SU-DHL-6 (cell line): ENCODE data around the gene ANAPC10.

Source experiments
- H2AFZ ChIP-seq: fragments of 200-600 bp; sonication (generic); 2 replicates; pipeline ENCODE4 v1.6.1; 2014; ENCODE audit warnings: low read depth, mild to moderate bottlenecking, moderate library complexity, mixed read lengths, antibody characterized with exemption, low read length; ENCODE audit not compliant: severe bottlenecking
- H3F3A ChIP-seq: fragments of 200-600 bp; shearing (Covaris generic); 2 replicates; pipeline ENCODE4 v1.6.0; 2016; ENCODE audit warnings: antibody characterized with exemption, mild to moderate bottlenecking; ENCODE audit not compliant: insufficient read depth
- H3K27ac ChIP-seq: fragments of 200-600 bp; sonication (generic); 2 replicates; pipeline ENCODE4 v1.5.1; 2016; ENCODE audit warnings: low read depth, mild to moderate bottlenecking, low read length, moderate library complexity, mixed read lengths
- H3K27me3 ChIP-seq: fragments of 200-600 bp; sonication (generic), shearing (Covaris generic); 2 replicates; pipeline ENCODE4 v1.6.0; 2014; ENCODE audit warnings: mild to moderate bottlenecking, low read length
- H3K36me3 ChIP-seq: fragments of 200-600 bp; sonication (generic); 2 replicates; pipeline ENCODE4 v1.6.1; 2014; ENCODE audit warnings: mild to moderate bottlenecking, low read length, mixed read lengths
- H3K4me2 ChIP-seq: fragments of 300-600, 200-600 bp; shearing (Covaris generic), sonication (generic); 2 replicates; pipeline ENCODE4 v1.6.0; 2014; ENCODE audit warnings: low read length, low read depth, mild to moderate bottlenecking; ENCODE audit not compliant: poor library complexity, severe bottlenecking
- H3K4me3 ChIP-seq: fragments of 200-600 bp; sonication (generic); 2 replicates; pipeline ENCODE4 v1.5.1; 2014; ENCODE audit warnings: antibody characterized with exemption, low read length, mild to moderate bottlenecking, mixed read lengths; ENCODE audit not compliant: insufficient read depth, poor library complexity, severe bottlenecking
- H3K79me2 ChIP-seq: fragments of 200-600 bp; sonication (generic); 2 replicates; pipeline ENCODE4 v1.6.1; 2014; ENCODE audit warnings: mild to moderate bottlenecking, low read length, moderate library complexity; ENCODE audit not compliant: insufficient read depth
- H3K9ac ChIP-seq: fragments of 200-600 bp; sonication (generic); 2 replicates; pipeline ENCODE4 v1.7.0; 2014; ENCODE audit warnings: mild to moderate bottlenecking, low read length
- H3K9me2 ChIP-seq: fragments of 200-600 bp; sonication (generic); replicated peaks from 2 replicates; pipeline ENCODE4 v1.6.1; 2014; ENCODE audit warnings: low read length; ENCODE audit not compliant: insufficient read depth
- H3K9me3 ChIP-seq: fragments of 200-600 bp; sonication (generic); 2 replicates; pipeline ENCODE4 v1.6.1; 2014; ENCODE audit warnings: low read length, mixed read lengths; ENCODE audit not compliant: insufficient read depth
- H4K20me1 ChIP-seq: fragments of 200-600 bp; sonication (generic); 2 replicates; pipeline ENCODE4 v1.6.1; 2014; ENCODE audit warnings: low read depth, mild to moderate bottlenecking, antibody characterized with exemption, low read length, moderate library complexity, mixed read lengths
- EZH2phosphoT487 ChIP-seq: fragments of 200-600 bp; sonication (generic), shearing (Covaris generic); conservative IDR thresholded peaks from 2 replicates; pipeline ENCODE4 v1.6.1; 2018; ENCODE audit warnings: mild to moderate bottlenecking, antibody characterized with exemption, low read length, moderate library complexity, mixed read lengths
- TF ChIP-seq, protein P1 (sequence below): fragments of 200-600 bp; sonication (generic); IDR thresholded peaks from one replicate; pipeline ENCODE4 v1.5.1; 2017; ENCODE audit warnings: antibody characterized with exemption, mild to moderate bottlenecking, low read length, moderate library complexity; ENCODE audit not compliant: insufficient read depth, poor library complexity, severe bottlenecking

ANAPC10 gene

DNA sequence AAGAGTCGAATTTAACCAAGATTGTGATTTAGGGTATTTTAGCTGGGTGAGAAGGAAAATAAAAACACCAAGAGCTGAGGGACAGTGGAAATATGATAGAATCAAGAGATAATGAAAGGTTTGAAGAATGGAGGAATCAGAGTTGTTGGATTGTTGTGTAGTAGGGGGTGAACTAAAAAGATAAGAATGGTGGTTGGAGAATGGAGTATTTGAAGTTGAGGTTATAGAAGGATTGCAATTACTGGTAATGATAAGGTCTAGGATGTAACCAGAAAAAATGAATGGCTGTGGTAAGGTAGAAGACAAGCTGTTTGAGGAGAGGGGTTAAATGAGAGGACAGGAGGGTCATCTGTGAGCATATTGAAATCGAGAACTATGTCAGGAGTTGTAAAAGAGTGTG, 4.6 kb upstream of the ANAPC10 start:
- Histone ChIP-seq H3K79me2 (peaks cover 81% of the 10 kb centered on the region), H3K36me3 (peaks cover 42% of the 10 kb centered on the region), H2AFZ (no peak overlapping the region), H3K4me2 (peak overlapping the region; percentile 97), H3K27me3 (no peaks in the 10 kb centered on the region), H3K9me2 (no peaks in the 10 kb centered on the region), H3K9ac (no peak overlapping the region), H3K27ac (no peak overlapping the region), H3F3A (peaks cover 6% of the 10 kb centered on the region; the same call in 1 of the 2 replicates), H4K20me1 (peaks cover 39% of the 10 kb centered on the region; the same call in 1 of the 2 replicates), H3K4me3 (no peak overlapping the region), H3K9me3 (no peaks in the 10 kb centered on the region)
- no peak for TF ChIP-seq EZH2phosphoT487
- TF ChIP-seq, protein P1, sequence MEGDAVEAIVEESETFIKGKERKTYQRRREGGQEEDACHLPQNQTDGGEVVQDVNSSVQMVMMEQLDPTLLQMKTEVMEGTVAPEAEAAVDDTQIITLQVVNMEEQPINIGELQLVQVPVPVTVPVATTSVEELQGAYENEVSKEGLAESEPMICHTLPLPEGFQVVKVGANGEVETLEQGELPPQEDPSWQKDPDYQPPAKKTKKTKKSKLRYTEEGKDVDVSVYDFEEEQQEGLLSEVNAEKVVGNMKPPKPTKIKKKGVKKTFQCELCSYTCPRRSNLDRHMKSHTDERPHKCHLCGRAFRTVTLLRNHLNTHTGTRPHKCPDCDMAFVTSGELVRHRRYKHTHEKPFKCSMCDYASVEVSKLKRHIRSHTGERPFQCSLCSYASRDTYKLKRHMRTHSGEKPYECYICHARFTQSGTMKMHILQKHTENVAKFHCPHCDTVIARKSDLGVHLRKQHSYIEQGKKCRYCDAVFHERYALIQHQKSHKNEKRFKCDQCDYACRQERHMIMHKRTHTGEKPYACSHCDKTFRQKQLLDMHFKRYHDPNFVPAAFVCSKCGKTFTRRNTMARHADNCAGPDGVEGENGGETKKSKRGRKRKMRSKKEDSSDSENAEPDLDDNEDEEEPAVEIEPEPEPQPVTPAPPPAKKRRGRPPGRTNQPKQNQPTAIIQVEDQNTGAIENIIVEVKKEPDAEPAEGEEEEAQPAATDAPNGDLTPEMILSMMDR, result no peak

DNA sequence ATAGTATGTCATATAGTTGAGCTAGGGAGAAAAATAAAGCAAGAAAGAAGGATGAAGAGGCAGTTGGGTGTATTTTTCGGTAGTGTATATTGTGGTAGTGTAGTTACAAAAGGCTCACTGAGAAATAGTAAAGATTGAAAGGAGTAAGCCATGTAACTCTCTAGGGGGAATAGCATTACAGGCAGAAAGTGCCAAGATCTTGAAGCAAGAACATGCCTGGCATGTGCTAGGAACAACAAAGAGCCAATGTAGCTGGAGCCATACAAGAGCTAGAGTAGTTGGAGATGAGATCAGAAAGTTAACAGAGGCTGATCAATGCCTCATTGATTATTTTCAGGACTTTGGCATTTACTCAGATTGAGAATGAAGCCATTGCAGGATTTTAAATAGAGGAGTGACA, 3.1 kb upstream of the ANAPC10 start:
- Histone ChIP-seq H3K27me3 (no peaks in the 10 kb centered on the region), H3K4me2 (peak overlapping the region; percentile 97), H3K4me3 (no peak overlapping the region), H2AFZ (no peak overlapping the region), H3K9me3 (no peaks in the 10 kb centered on the region), H4K20me1 (peaks cover 34% of the 10 kb centered on the region; the same call in 1 of the 2 replicates), H3K9me2 (no peaks in the 10 kb centered on the region), H3K36me3 (peaks cover 27% of the 10 kb centered on the region), H3F3A (peaks cover 4% of the 10 kb centered on the region; the same call in 1 of the 2 replicates), H3K9ac (no peak overlapping the region), H3K27ac (no peak overlapping the region), H3K79me2 (peaks cover 86% of the 10 kb centered on the region)
- TF ChIP-seq, protein P1, result no peak
- TF ChIP-seq EZH2phosphoT487, result no peak

DNA sequence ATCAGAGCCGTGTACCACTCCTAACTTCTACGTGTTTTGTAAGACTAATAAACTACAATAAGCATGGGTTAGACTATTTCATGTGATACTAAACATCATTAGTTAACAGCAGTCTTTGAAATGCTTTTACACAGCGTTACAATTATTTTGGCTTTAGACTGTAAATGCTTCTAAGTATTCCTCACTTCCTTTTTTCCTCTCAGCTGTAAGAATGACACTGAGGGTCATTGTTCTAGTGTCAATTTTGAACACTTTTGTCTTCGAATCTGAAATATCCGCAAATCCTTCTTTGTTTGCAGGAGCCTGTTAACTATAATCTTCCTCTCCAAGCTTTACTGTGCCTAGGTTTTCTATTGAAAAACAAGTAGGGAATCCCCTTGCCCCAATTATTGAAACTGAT, 1.7 kb upstream of the ANAPC10 start:
- Histone ChIP-seq H3K4me2 (peak overlapping the region; percentile 97), H3K79me2 (peaks cover 87% of the 10 kb centered on the region), H3K27ac (no peak overlapping the region), H3K36me3 (peaks cover 17% of the 10 kb centered on the region), H4K20me1 (peaks cover 31% of the 10 kb centered on the region; the same call in 1 of the 2 replicates), H3K4me3 (peak overlapping the region; percentile 85), H3K9ac (peak overlapping the region; percentile 82), H2AFZ (no peak overlapping the region), H3F3A (no peaks in the 10 kb centered on the region), H3K27me3 (no peaks in the 10 kb centered on the region), H3K9me3 (no peaks in the 10 kb centered on the region), H3K9me2 (no peaks in the 10 kb centered on the region)
- no peak for TF ChIP-seq EZH2phosphoT487
- TF ChIP-seq, protein P1, result no peak
